ENCODE results near the gene NF2.

Gene NF2

DNA sequence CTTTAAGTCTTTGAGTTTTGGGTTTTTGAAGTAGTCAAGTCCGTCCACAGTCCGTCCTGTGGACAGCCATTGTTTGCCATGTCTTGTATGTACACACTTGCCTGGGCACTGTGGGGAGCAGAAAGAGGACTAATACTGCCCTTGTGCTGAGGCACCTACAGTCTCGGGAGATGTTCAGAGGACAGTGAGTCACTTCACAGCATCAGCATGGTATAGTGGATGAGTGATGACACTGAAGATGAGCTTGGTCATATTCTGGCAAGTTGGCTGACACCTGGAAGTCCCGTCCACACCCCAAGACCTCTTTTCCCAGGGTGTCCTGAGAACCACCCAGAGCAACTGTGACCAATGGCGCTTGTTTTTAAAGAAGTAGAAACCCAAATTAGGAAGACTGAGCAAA is 29.2 kb downstream of the NF2 start:
- DNase-seq = no peak

DNA sequence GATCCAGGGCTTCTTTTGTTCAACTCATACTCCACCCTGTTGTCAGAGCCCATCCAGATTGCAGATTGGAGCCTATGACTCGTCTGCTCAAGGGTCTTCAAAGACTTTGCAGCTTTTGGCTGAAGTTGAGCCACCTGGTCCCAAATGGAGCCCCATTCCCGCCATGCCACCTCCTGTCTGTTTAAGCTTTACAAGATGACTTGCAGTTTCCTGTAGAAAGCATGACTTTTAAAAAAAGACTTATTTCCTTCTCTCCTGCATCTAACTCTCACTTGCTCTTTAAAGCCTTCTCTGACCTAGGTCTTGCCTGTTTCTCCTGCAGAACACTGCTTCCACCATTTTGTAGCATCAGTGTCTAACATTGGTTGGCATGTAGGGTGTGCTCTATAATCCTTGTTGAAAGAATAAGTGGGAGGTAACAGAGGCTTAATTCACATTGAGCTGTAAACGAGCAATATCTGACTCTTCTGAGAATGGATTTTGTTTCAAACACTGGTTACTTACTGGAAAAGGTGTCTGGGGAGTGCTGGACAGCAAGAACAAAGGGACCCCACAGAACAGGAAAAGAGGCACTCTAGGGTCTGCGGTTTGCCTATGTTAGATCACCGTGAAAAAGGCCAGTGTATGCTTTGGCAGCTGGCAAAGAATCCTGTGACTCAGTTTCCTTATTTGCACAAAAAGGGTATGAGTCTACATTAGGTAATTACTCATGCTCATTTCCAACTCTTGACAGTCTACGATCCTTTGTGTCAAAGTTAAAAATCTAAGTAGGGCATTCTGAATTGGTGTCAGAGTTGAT is 30.3 kb downstream of the NF2 start:
- DNase-seq = no peak

DNA sequence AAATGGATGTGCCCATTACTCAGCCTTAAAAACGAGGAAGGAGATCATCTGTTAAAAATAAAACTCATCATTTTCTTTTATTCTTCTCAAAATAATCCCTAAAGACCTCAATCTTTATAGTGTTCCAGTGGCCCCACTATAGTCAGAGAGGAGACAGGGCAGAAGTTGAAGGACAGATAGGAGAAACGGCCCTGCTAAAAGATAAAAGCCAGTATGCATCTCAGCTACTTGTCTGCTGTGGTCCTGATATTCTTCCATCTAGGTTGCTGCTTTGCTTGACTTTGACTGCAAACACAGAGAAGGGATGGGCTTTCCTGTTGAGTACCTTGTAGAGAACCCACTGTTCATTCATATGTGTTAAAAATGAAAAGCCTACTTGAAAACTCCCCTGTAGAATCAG is 31.4 kb downstream of the NF2 start:
- DNase-seq = no peak

DNA sequence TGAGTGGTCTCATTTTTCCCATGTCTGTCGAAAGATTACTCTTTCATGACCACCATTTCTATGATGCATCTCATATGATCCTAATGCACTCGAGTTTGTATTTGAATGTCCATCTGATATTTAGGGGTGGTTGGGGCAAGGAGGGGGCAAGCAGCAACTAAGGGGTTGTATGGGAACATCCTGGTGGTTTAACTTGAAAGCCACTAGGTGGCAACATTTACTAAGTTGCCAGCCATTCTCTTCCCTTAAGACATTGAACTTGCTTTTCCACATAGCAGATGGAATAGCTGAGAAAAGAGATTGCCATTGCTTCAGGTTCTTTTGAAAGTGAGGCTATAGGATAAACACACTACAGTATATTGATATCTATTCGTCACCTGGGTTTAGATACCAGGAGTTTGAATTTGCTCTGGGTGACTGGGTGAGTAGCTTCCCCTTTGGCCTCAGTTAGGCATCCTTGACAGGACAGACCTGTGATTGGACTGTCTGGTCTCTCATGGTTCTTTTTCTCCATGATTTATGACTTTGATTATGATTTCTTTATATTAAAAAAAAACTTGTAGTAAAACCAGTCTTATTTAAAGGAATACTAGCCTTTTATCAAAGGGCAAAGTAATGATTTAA is 32.4 kb downstream of the NF2 start:
- DNase-seq = no peak

DNA sequence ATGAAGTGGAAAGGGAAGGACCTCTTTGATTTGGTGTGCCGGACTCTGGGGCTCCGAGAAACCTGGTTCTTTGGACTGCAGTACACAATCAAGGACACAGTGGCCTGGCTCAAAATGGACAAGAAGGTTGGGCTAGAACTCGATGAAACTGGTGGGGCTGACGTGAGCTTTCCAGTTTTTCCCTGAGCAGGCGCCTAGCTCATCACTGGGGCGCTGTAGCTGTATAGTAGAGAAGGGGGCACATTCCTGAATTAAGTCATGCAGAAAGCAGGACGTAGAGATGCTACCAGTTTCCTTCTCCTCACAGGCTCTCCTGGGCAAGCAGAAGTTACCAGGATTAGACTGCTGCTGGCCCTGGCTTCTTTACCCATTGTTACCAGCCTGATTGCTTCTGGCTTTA is 33.3 kb downstream of the NF2 start:
- no peak for DNase-seq

DNA sequence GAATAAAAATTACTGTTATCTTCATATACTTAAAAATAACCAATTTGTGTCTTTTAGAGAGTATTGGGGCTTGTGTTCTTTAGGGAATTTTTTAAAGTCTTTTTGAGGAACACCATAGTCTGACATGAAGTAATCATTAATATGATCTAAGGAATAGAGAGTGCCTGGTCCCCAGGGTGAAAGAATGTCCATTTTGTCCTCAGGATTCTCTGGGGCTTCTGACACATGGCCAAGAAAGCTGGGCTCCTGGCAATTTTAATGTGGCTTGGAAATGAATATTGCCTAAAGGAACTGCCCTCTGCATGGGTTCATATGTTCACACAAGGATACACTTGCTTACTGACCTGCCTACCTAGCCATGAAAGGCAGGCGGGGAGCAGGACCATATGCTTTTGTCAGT is 33.7 kb downstream of the NF2 start:
- no peak for DNase-seq

DNA sequence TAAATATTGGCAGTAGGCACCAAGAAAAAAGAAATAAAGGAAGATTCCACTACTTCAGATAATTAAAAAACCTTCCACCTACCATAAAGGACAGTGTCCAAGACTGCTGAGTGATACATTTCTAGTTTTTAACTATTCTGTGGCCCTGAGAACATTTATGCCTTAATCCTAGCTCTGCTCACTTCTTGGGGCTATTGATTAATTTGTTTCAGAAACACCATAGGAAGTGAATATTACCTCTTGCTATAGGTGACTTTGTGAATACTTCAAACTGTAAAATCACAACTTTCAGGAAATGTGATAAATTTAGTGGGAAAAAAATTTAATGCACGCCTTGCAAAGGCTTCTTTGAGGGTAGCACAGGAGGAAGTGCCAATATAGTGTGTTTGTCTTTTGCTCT is 35.2 kb downstream of the NF2 start:
- DNase-seq = no peak

DNA sequence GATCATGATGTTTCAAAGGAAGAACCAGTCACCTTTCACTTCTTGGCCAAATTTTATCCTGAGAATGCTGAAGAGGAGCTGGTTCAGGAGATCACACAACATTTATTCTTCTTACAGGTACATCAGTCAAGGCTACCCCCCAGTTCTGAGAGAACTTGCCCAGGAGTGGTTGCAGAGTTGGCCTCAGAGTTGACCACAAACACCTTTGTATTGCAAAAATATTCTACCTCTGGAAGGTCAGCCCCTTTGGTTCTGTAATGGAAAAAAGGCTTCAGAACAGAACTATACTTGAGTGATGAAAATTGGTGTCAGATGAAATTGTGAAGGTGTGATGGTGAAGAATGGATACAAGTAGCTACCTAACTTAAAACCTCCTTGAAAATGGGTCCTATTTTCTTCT is 35.7 kb downstream of the NF2 start:
- no peak for DNase-seq

DNA sequence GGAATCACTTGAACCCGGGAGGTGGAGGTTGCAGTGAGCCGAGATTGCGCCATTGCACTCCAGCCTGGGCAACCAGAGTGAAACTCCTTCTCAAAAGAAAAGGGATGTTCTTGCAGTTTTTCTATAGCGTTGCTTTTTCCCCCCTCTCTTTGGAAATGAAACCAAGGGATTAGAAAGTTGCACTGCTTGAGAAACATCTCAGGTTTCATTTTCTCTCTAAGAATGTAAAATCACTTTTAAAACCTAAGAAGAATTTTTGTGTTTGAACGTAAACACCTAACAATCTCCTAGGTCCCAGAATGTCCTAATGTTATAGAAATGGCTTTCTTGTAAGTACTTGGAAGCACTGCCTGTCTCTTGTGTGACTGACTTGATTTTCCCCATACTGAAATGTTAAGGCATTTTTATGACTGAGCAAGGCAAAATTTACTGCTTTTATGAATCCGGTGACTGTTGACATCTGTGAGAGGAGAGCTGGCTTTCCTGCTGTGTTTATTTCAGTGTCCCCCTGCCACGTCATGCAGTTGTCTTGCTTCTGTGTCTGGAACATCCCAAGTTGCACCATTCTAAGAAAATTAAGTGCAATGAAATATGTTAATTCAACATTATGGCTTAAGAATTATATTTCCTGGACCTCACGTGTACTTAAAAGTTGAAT is 37.7 kb downstream of the NF2 start:
- DNase-seq = no peak

DNA sequence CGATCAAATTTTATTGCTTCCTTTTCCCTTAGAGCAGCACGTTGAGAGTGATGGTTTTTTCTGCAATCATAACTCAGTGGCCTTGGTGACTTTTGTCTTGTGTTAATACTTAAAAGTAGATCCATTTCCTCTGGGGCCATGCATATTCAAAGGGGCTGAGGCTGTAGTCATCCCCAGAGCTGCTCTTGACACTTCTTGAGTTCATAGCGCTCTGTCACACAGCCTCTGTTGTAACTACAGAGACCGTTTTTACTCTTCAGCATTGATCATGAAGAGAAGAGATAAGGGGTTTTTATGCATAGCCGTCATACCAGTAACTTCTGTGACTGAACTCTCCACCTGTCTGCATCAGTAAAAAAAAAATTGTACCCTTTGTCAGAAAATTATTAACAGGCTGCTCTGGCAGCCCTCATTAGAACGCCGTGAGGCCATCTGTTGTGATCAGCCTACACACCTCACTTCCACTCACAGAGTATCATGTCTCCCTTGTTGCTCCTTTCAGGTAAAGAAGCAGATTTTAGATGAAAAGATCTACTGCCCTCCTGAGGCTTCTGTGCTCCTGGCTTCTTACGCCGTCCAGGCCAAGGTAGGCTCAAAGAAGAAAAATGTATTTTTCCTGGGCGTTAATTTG is 38.4 kb downstream of the NF2 start:
- no peak for DNase-seq

DNA sequence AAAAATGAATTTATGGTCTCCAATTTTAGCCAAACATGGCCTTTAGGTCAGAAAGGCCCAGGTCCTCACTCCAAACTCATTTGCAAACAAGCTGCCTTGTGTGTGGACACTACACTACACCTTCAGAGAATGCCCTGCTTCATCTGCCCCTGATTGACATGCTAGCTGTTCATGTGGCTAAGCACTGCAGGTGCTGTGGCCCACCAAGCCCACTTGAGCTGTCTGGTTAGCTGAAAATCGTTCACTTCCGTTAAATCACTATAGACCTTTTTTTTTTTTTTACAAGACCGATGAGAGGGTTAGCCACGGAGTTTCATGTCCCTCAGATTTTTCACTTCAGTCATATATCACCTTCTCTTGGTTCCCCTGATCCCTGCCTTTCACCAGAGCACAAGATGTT is 39.3 kb downstream of the NF2 start:
- DNase-seq = no peak

DNA sequence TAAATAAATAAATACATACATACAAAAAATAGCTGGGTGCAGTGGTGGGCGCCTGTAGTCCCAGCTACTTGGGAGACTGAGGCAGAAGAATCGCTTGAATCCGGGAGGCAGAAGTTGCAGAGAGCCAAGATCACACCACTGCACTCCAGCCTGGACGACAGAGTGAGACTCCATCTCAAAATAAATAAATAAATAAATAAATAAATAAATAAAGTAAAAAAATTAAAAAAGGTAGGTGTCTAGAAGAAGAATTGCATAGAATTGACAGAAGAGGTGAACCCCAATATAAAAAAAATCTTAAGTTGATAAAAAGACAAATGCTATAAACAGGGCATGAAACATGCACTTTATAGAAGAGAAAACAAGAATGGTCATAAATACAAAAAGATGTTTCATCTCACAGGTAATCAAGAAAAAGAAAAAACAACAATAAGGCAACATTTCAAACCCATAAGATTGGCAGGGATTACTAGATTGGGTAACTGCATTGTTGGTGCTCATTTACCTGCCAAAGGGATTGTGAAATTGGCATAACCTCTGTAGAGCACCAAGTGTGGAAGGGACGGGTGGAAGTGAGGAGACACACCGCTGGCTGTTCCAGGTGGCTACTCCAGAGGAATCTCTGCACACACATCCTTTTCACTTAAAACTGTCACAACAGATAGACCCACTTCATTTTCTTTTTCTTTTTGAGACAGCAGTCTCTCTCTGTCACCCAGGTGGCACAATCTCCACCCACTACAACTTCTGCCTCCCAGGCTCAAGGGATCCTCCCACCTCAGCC is 44.7 kb downstream of the NF2 start:
- DNase-seq = no peak

DNA sequence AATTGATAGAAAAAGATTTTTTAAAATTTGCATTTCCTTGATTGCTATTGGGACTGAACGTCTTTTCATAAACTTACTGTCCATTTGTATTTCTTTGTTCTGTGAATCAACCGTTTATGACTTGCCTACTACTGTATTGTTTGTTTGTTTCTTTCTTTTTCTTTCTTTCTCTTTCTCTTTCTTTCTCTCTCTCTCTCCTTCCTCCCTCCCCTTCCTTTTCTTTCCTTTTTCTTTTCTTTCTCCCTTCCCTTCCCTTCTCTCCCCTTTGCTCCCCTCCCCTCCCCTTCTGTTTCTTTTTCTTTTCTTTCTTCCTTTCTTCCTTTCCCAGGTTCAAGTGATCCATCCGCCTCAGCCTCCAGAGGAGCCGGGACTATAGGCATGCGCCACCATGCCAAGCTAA is 46.9 kb downstream of the NF2 start:
- DNase-seq = no peak

DNA sequence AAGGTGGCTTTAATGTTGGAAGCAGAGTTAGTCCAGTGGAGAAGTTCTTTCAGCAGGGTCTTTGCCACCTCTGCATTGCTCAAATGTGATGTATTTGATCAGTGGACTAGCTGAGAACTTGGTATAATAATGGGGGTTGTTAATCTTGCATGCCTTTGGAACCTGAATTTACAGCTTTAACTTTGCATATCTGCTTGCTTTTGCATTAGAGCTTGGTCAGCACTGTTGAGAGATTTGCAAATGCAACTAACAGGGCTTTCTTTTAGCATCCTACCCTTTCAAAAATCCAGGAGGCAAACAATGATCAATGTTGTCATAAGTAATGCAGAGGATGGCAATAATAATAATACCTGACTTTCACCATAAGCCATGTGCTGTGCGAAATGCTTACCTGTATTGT is 48.2 kb downstream of the NF2 start:
- no peak for DNase-seq

DNA sequence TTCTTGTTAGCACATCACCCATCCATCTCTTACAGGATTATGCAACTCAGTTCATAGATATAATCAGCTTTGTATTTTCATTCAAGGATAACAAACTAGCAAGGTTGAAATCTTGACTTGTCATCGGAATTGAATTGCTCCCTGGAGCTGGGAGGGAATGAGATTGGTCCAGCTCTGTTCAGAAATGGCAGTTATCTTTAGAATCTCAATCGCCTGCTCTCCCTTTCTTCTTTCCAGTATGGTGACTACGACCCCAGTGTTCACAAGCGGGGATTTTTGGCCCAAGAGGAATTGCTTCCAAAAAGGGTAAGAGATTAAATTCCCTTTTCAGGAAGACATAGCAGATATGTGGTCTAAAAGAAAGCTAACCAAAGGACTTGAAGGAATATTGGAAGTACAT is 51.0 kb downstream of the NF2 start:
- no peak for DNase-seq

DNA sequence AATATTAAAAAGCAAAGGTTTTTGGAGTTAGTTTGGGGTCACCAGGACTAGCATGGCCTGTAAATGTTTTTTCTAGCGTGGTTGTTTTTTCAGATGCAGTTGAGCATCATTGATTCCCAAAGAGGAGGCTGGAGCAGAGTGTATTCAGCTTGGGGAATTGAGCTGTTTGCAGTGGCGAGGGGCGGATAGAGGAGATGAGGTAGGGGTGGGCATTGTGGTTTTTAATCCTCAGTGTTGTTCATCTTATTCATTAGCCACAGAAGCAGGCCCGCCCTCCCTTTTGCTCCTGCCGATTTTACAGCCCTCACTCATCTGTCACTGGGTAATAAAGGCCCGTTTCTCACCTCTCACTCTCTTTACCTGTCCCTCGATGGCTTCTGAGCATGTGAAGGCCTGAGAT is 51.4 kb downstream of the NF2 start:
- no peak for DNase-seq

DNA sequence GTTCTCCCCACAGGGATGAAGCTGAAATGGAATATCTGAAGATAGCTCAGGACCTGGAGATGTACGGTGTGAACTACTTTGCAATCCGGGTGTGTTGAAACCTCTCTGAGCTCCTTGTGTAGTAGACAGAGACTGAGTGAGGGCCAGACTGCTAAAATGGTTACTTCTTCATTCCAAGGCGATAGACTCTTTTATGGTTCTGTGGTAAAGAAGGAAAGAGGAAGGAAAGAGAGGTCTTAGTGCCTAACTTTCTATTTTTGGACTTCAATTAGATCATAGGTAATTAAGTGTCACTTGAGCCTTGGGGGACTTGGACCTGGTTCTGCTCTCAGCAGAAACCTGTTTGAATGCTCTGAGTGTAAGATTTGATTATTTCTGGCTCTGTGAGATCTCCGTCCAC is 54.7 kb downstream of the NF2 start:
- DNase-seq = no peak

DNA sequence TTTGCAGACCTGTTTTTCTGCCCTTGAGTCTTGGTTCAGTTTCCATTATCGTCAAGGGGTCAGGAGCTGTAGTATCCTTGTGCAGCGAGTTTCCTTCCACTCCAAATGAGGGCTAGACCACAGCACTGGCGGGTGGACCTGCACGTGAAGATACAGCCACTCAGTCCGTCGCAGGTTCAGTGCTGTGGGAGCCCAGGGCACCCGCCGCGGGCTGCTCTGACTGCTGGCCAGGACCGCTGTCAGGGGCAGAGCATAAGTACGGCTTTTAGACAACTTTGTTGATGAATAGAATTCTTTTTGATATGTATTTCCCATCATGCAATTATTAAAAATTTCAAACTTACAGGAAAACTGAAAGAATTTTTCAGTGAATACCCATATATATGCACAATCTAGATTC is 56.6 kb downstream of the NF2 start:
- DNase-seq = no peak

DNA sequence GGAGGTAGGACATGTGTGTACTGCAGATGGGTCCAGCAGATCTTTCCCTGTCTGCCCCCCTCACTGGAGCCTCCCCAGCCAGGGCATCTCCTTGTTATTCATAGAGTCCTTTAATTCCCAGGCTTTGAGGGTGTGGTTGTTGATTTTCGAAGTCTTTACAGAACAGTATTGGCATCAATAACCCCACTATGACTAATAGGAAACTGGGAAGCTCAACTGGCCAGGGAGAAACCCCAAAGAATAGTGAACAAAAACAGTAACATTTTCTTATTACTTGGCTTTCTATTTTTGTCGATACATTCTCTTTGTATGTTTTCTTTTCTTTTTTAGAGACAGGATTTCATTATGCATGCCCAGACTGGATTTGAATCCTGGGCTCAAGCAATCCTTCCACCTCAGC is 57.9 kb downstream of the NF2 start:
- no peak for DNase-seq

DNA sequence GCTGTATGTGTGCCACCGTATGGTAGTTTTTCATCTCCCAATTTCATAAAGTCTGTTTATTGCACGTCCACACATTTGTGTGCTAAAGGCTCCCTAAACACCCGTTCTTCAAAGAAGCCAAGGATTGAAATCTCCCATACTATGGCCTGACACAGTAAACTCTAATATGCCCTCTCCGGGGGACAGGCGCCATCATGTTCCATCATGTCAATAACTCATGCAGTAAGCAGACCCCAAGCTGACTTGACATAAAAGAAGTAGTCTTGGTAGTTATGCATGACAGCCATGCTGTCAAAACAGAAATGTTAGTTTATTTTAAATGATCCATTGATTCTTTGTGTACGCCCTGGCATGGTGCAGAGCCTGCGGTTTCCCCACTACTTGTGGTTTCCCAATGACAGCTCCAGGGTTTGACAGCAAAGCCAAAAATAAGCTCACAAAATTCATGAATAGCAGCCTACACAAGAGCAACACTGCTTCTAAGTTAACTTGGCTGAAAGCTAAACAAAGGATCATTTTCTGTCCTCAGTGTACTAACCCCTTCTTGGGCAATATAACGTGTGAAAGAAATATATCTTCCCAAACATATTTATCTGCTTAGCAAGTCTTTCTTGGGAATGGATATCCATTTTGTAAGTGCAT is 59.9 kb downstream of the NF2 start:
- no peak for DNase-seq

DNA sequence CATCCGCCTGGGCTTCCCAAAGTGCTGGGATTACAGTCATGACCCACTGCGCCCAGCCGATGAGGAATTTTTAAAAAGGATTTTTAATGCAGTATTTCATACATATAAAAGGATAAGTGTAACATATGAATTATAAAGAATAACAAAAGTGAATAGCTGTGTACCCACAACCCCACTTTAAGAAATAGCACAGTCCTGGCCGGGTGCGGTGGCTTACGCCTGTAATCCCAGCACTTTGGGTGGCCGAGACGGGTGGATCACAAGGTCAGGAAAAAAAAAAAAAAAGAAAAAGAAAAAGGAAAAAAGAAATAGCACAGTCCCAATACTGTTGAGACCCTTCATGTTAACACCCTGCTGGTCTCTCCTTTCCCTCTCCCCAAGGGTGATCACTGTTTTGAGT is 62.1 kb downstream of the NF2 start:
- no peak for DNase-seq

DNA sequence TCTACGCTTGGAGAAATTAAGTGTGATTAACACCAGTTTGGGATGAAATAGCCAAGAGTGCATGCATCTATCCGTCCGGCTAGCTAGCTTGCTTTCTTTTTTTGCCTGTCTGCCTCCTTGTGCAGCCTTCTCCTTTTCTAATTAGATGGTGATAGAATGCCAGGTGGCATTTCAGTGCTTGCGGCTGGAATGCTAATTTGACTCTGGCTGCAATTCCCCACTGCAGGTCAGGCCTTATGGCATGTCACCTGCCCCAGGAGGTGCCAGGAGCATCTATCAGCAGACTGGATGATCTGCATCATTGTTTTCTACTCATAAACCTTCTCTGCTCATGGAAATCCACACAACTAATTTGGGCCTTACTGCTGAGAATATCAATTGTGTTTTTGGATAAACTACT is 65.2 kb downstream of the NF2 start:
- no peak for DNase-seq

DNA sequence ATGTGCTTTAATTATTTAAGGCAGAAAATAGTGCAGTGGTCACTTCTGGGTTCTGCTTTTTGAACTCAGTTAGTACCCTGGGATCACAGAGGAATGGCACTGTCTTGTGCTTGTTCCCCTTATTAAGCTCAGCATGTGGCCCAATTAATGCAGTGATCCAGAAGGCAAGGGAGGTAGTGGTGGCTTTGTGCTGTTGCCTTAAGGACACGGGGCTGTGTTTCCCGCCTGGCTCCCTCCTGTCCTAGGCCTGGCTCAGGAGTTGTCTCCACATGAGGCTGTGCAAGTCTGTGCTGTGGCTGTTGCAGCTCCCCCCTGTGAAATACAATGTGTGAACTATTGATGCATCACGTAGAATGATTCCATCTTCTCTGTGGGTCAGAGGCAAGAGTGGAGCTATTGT is 67.2 kb downstream of the NF2 start:
- DNase-seq = no peak

Measured in activated CD4-positive, CD25-positive, alpha-beta regulatory T cell treated with anti-CD3 and anti-CD28 coated beads, Interleukin-2, amount 50 U/mL, for 72 hours (primary cell).